Ovary (tissue), 1 donor: ENCODE data around the gene DRD1.
"Not testable (repeated sequence)": the region's sequence is repeated elsewhere in the genome, so short reads cannot be mapped to it uniquely, and the experiment has no call there.

ENCODE experiments used
- EP300 ChIP-seq: sonication (generic); formaldehyde crosslinking; IDR thresholded peaks from one replicate; pipeline ENCODE4 v1.6.1; 2017; ENCODE audit warnings: antibody characterized with exemption
- POLR2A ChIP-seq: fragments of 450-650 bp; IDR thresholded peaks from one replicate; pipeline ENCODE4 v1.6.1; 2017; ENCODE audit warnings: antibody characterized with exemption, mild to moderate bottlenecking, moderate library complexity

DNA sequence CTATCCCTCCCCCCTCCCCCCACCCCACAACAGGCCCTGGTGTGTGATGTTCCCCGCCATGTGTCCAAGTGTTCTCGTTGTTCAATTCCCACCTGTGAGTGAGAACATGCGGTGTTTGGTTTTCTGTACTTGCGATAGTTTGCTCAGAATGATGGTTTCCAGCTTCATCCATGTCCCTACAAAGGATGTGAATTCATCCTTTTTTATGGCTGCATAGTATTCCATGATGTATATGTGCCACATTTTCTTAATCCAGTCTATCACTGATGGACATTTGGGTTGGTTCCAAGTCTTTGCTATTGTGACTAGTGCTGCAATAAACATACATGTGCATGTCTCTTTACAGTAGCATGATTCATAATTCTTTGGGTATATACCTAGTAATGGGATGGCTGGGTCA lies 48.6 kb downstream of the DRD1 start:
- not testable (repeated sequence) for TF ChIP-seq POLR2A, EP300
